HEK293 (cell line): ENCODE data around the gene TCF21.
A peak's percentile ranks its signal among the peaks of the same experiment; 100 is the strongest.

Experiments used
- CTCF ChIA-PET: fragments of 350-600 bp; formaldehyde crosslinking; extraction: SDS; loops from one replicate; lab custom pipeline; 2021; ENCODE audit warnings: antibody characterized with exemption; lab: Yijun Ruan, JAX
- POLR2A ChIA-PET: fragments of 300-600 bp; formaldehyde crosslinking; extraction: SDS; loops from one replicate; lab custom pipeline; 2020; ENCODE audit warnings: antibody characterized with exemption, inconsistent platforms; lab: Yijun Ruan, JAX
- H3K27ac ChIP-seq: fragments of 200-500 bp; sonication (Bioruptor generic); 2 replicates; pipeline ENCODE4 v1.5.1; 2014; ENCODE audit warnings: low read depth, low read length, control low read depth, inconsistent platforms; ENCODE audit errors: extremely low read depth
- H3K36me3 ChIP-seq, 2 experiments: fragments of 200-500 bp in 1 of 2; sonication (Bioruptor generic) in 1 of 2; 1 replicate in 1 of 2; 2 replicates in 1 of 2; pipeline ENCODE4 v1.5.1; 2014 to 2017; ENCODE audit warnings: inconsistent platforms in 2 of 2, low read length in 2 of 2; ENCODE audit not compliant: control insufficient read depth in 2 of 2, insufficient read depth in 1 of 2
- H3K4me1 ChIP-seq: fragments of 200-500 bp; sonication (Bioruptor generic); 2 replicates; pipeline ENCODE4 v1.5.1; 2014; ENCODE audit warnings: mild to moderate bottlenecking, low read length, inconsistent platforms; ENCODE audit not compliant: control insufficient read depth, insufficient read depth
- H3K4me3 ChIP-seq: 2 replicates; pipeline ENCODE4 v1.5.1; 2011; ENCODE audit warnings: low read depth, mild to moderate bottlenecking, control low read depth, low read length, moderate library complexity
- H3K9me3 ChIP-seq: fragments of 200-500 bp; sonication (Bioruptor generic); 2 replicates; pipeline ENCODE4 v1.5.1; 2014; ENCODE audit warnings: low read depth, low read length, inconsistent platforms; ENCODE audit not compliant: control insufficient read depth, insufficient read depth
- ATF2 ChIP-seq: fragments of 450-650 bp; formaldehyde crosslinking; IDR thresholded peaks from 2 replicates; pipeline ENCODE4 v1.5.1; 2016; ENCODE audit warnings: missing biosample characterization, missing genetic modification characterization, low read depth
- KLF16 ChIP-seq: fragments of 450-650 bp; formaldehyde crosslinking; IDR thresholded peaks from 2 replicates; pipeline ENCODE4 v1.5.1; 2017; ENCODE audit warnings: missing biosample characterization, missing genetic modification characterization
- REST ChIP-seq: fragments of 450-650 bp; formaldehyde crosslinking; IDR thresholded peaks from 2 replicates; pipeline ENCODE4 v1.5.1; 2016; ENCODE audit warnings: missing biosample characterization, missing genetic modification characterization
- TRIM28 ChIP-seq: IDR thresholded peaks from 2 replicates; pipeline ENCODE4 v1.6.1; 2011; ENCODE audit warnings: low read length, control low read depth, borderline replicate concordance
- ZBTB1 ChIP-seq: fragments of 450-650 bp; formaldehyde crosslinking; IDR thresholded peaks from 2 replicates; pipeline ENCODE4 v1.5.1; 2016; ENCODE audit warnings: missing biosample characterization, missing genetic modification characterization
- ZEB2 ChIP-seq: fragments of 450-650 bp; formaldehyde crosslinking; IDR thresholded peaks from 2 replicates; pipeline ENCODE4 v1.5.1; 2016; ENCODE audit warnings: missing biosample characterization, missing genetic modification characterization
- ZNF112 ChIP-seq: fragments of 450-650 bp; formaldehyde crosslinking; IDR thresholded peaks from 2 replicates; pipeline ENCODE4 v1.5.0; 2017; ENCODE audit warnings: missing biosample characterization, missing genetic modification characterization
- ZNF19 ChIP-seq: fragments of 450-650 bp; formaldehyde crosslinking; IDR thresholded peaks from 2 replicates; pipeline ENCODE4; 2016; ENCODE audit warnings: missing biosample characterization, missing genetic modification characterization, low read depth
- ZNF398 ChIP-seq: fragments of 450-650 bp; formaldehyde crosslinking; IDR thresholded peaks from 2 replicates; pipeline ENCODE4 v1.5.1; 2017; ENCODE audit warnings: missing biosample characterization, missing genetic modification characterization
- ZNF514 ChIP-seq: fragments of 450-650 bp; formaldehyde crosslinking; IDR thresholded peaks from 2 replicates; pipeline ENCODE4 v1.5.1; 2016; ENCODE audit warnings: missing biosample characterization, missing genetic modification characterization
- ZNF585B ChIP-seq: fragments of 450-650 bp; formaldehyde crosslinking; IDR thresholded peaks from 2 replicates; pipeline ENCODE4 v1.5.1; 2016; ENCODE audit warnings: missing biosample characterization, missing genetic modification characterization
- ZNF626 ChIP-seq: fragments of 450-650 bp; sonication (Bioruptor Pico); formaldehyde crosslinking; IDR thresholded peaks from 2 replicates; pipeline ENCODE4 v1.5.1; 2018; ENCODE audit warnings: missing biosample characterization, missing genetic modification characterization, inconsistent platforms
- ZNF658 ChIP-seq: fragments of 450-650 bp; formaldehyde crosslinking; IDR thresholded peaks from 2 replicates; pipeline ENCODE4; 2016; ENCODE audit warnings: missing biosample characterization, missing genetic modification characterization
- ZNF692 ChIP-seq: fragments of 450-650 bp; formaldehyde crosslinking; IDR thresholded peaks from 2 replicates; pipeline ENCODE4 v1.5.1; 2016; ENCODE audit warnings: missing biosample characterization, missing genetic modification characterization

The TCF21 gene

GRCh38 chr6:133894795-133895358, 6.0 kb downstream of the TCF21 start (continued):
- TF ChIP-seq ATF2 (tag by site-specific recombination), result peak; percentile 44; the same call in 1 of the 2 replicates
- no peak for TF ChIP-seq TRIM28
- TF ChIP-seq ZNF398, result peak; percentile 36
- TF ChIP-seq KLF16, result 0 out of 2 replicates have a peak, but pooled peaks have one; percentile 33
- TF ChIP-seq ZEB2 (tag by site-specific recombination), result no peak
- peak; percentile 93 for TF ChIP-seq ZNF692

- no peak for TF ChIP-seq ZNF514 (tag by site-specific recombination)
- TF ChIP-seq ZNF626 (tag by site-specific recombination), result no peak
- TF ChIP-seq ZNF658 (tag by site-specific recombination), result no peak
- Histone ChIP-seq H3K4me3 (peak overlapping the region; percentile 15), H3K36me3 (no peaks in the 10 kb centered on the region), H3K9me3 (no peaks in the 10 kb centered on the region), H3K27ac (no peak overlapping the region), H3K4me1 (peaks cover 12% of the 10 kb centered on the region)
- ChIA-PET POLR2A (no interaction called here), CTCF (interaction anchor here (0.6 to 3.6 kb wide), 5 partner anchors 21 to 208 kb away, joined by 3 to 16 read pairs (median 4); no protein-coding TSS in a partner anchor)
These were observed 6.8 kb downstream of the TCF21 start for GRCh38 chr6:133895573-133896343.

- H3K9me3 ChIP-seq, result no peaks in the 10 kb centered on the region
- H3K36me3 ChIP-seq, result no peaks in the 10 kb centered on the region
- CTCF ChIA-PET, result interaction anchor here (0.6 to 2.3 kb wide), 2 partner anchors 20 to 1044 kb away, joined by 3 to 10 read pairs; no protein-coding TSS in a partner anchor
- POLR2A ChIA-PET, result no interaction called here
- no peak overlapping the region for H3K4me3 ChIP-seq
- peaks cover 7% of the 10 kb centered on the region for H3K4me1 ChIP-seq
- TF ChIP-seq ZNF692, result no peak
- H3K27ac ChIP-seq, result no peak overlapping the region
These were observed 7.4 kb downstream of the TCF21 start for GRCh38 chr6:133896344-133896721.

- no peak for TF ChIP-seq ZNF19 (tag by site-specific recombination)
- TF ChIP-seq ZBTB1, result no peak
- no peak for TF ChIP-seq ZNF112 (tag by site-specific recombination)
- no peak for TF ChIP-seq REST (tag by site-specific recombination)
- TF ChIP-seq ZNF585B (tag by site-specific recombination), result 0 out of 2 replicates have a peak, but pooled peaks have one; percentile 7
- TF ChIP-seq, all 188 proteins: peak for 1
- Histone ChIP-seq H3K4me1 (peaks cover 7% of the 10 kb centered on the region), H3K4me3 (no peak overlapping the region), H3K36me3 (no peaks in the 10 kb centered on the region), H3K27ac (no peak overlapping the region), H3K9me3 (no peaks in the 10 kb centered on the region)
- ChIA-PET POLR2A (interaction anchor here (1.2 kb wide), 1 partner anchor 61 kb away, joined by 3 read pairs; no protein-coding TSS in a partner anchor), CTCF (interaction anchor here (0.6 to 2.3 kb wide), 4 partner anchors 18 to 551 kb away, joined by 4 to 10 read pairs (median 6); no protein-coding TSS in a partner anchor)
These were observed 9.3 kb downstream of the TCF21 start for GRCh38 chr6:133898263-133898662.
